ENCODE results near the gene IQCM. TPM values are rescaled to one million over a fixed set of nuclear protein-coding genes. Genes with fewer than 3 reads are reported as not detected.

Gene IQCM
- total RNA-seq, 1 experiment from 2014 or later = not detected

DNA sequence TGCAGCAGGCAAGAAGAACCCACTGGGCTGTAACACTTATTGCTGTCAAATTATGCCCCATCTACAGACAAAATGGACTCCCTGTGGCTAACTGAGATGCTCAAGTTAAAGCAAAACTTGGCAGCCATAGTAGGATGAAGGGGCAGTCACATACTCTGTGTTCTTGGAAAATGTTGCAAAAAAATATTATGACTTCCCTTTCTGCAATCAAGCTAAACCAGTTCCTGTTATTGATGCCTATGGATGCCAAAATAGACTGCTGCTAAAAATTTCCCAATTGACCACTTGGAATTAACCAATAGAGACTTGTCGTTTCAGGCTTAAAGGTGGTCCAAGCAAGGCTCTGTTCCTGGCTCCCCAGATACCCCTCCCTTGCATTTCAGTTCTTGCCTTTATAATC lies 49.5 kb downstream of the IQCM start:
- in situ Hi-C loops (cut with HindIII; ENCODE audit: low pct_unique_long_range_greater_than_20kb, low sequenced_read_pairs) = no loop called here
- TF ChIP-seq SIN3A (IDR thresholded peaks at IDR 0.05; ENCODE audit: borderline replicate concordance, insufficient read depth, low read depth, low read length) (no peak), POLR2AphosphoS5 (IDR thresholded peaks at IDR 0.05; ENCODE audit: low read depth, low read length) (no peak), TCF7L2 (IDR thresholded peaks at IDR 0.05; ENCODE audit: low read depth, low read length) (no peak)
- TF ChIP-seq, protein P1, sequence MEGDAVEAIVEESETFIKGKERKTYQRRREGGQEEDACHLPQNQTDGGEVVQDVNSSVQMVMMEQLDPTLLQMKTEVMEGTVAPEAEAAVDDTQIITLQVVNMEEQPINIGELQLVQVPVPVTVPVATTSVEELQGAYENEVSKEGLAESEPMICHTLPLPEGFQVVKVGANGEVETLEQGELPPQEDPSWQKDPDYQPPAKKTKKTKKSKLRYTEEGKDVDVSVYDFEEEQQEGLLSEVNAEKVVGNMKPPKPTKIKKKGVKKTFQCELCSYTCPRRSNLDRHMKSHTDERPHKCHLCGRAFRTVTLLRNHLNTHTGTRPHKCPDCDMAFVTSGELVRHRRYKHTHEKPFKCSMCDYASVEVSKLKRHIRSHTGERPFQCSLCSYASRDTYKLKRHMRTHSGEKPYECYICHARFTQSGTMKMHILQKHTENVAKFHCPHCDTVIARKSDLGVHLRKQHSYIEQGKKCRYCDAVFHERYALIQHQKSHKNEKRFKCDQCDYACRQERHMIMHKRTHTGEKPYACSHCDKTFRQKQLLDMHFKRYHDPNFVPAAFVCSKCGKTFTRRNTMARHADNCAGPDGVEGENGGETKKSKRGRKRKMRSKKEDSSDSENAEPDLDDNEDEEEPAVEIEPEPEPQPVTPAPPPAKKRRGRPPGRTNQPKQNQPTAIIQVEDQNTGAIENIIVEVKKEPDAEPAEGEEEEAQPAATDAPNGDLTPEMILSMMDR (IDR thresholded peaks at IDR 0.05) = no peak
- TF ChIP-seq, protein P2, sequence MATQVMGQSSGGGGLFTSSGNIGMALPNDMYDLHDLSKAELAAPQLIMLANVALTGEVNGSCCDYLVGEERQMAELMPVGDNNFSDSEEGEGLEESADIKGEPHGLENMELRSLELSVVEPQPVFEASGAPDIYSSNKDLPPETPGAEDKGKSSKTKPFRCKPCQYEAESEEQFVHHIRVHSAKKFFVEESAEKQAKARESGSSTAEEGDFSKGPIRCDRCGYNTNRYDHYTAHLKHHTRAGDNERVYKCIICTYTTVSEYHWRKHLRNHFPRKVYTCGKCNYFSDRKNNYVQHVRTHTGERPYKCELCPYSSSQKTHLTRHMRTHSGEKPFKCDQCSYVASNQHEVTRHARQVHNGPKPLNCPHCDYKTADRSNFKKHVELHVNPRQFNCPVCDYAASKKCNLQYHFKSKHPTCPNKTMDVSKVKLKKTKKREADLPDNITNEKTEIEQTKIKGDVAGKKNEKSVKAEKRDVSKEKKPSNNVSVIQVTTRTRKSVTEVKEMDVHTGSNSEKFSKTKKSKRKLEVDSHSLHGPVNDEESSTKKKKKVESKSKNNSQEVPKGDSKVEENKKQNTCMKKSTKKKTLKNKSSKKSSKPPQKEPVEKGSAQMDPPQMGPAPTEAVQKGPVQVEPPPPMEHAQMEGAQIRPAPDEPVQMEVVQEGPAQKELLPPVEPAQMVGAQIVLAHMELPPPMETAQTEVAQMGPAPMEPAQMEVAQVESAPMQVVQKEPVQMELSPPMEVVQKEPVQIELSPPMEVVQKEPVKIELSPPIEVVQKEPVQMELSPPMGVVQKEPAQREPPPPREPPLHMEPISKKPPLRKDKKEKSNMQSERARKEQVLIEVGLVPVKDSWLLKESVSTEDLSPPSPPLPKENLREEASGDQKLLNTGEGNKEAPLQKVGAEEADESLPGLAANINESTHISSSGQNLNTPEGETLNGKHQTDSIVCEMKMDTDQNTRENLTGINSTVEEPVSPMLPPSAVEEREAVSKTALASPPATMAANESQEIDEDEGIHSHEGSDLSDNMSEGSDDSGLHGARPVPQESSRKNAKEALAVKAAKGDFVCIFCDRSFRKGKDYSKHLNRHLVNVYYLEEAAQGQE (IDR thresholded peaks at IDR 0.05; ENCODE audit: insufficient read depth in 1 of 2, low read depth in 2 of 2, low read length in 1 of 2) = no peak
- no TSS peak for BruUV-seq (replicated peaks)

DNA sequence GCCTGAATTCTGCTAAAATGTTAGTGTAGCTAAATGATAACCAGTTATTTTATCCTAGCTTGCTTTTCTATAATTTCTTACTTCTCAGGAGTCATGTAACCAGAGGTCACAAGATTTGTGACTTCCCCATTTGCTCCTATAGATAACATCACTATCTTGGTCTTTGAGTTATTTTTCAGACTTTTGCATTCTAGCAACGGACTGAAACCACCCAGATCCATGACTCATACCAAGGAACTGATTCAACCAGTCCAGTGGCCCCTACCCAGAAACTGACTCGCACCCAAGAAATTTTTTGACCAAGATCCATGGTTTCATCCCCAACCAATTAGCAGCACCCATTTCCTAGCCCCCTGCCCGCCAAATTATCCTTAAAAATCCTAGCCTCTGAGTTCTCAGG lies 50.0 kb downstream of the IQCM start:
- intact Hi-C loops (cut with micrococcal nuclease; ENCODE audit: unreplicated experiment) = no loop called here
- no peaks in the 10 kb centered on the region for H3K27me3 ChIP-seq (ENCODE audit: control insufficient read depth, insufficient read depth, low read length)
- no peaks in the 10 kb centered on the region for H3K4me1 ChIP-seq (ENCODE audit: control insufficient read depth, insufficient read depth, low read length)
- CTCF ChIA-PET = no interaction called here
- no peaks in the 10 kb centered on the region for H3K36me3 ChIP-seq (ENCODE audit: control insufficient read depth, insufficient read depth, low read length)
- no peak overlapping the region for H3K4me3 ChIP-seq (ENCODE audit: low read depth in 2 of 2, low read length in 2 of 2)
- H3K27ac ChIP-seq (ENCODE audit: low read length) = no peak overlapping the region
- in situ Hi-C loops (cut with HindIII; ENCODE audit: low pct_unique_long_range_greater_than_20kb, low sequenced_read_pairs) = no loop called here
- DNase-seq (ENCODE audit: low read depth, low spot score) (no peak), ATAC-seq (no peak)
- no peak for TF ChIP-seq SIN3A (IDR thresholded peaks at IDR 0.05; ENCODE audit: borderline replicate concordance, insufficient read depth, low read depth, low read length)
- TF ChIP-seq, protein P1 (IDR thresholded peaks at IDR 0.05) = no peak
- TF ChIP-seq, protein P2 (IDR thresholded peaks at IDR 0.05; ENCODE audit: insufficient read depth in 1 of 2, low read depth in 2 of 2, low read length in 1 of 2) = no peak
- TF ChIP-seq POLR2AphosphoS5 (IDR thresholded peaks at IDR 0.05; ENCODE audit: low read depth, low read length) = no peak
- TF ChIP-seq TCF7L2 (IDR thresholded peaks at IDR 0.05; ENCODE audit: low read depth, low read length) = no peak
- POLR2A ChIA-PET = no interaction called here
- H3K9me3 ChIP-seq (ENCODE audit: control insufficient read depth, insufficient read depth, low read depth, low read length) = no peaks in the 10 kb centered on the region
- BruUV-seq (replicated peaks) = no TSS peak

More for the DNA sequence above, 49.5 kb downstream of the IQCM start:
- H3K9me3 ChIP-seq (ENCODE audit: control insufficient read depth, insufficient read depth, low read depth, low read length) = no peaks in the 10 kb centered on the region
- intact Hi-C loops (cut with micrococcal nuclease; ENCODE audit: unreplicated experiment) = no loop called here
- no peaks in the 10 kb centered on the region for H3K36me3 ChIP-seq (ENCODE audit: control insufficient read depth, insufficient read depth, low read length)
- H3K4me3 ChIP-seq (ENCODE audit: low read depth in 2 of 2, low read length in 2 of 2) = no peak overlapping the region
- no peak for DNase-seq (ENCODE audit: low read depth, low spot score)
- H3K4me1 ChIP-seq (ENCODE audit: control insufficient read depth, insufficient read depth, low read length) = no peaks in the 10 kb centered on the region
- ChIA-PET CTCF (no interaction called here), POLR2A (no interaction called here)
- no peak overlapping the region for H3K27ac ChIP-seq (ENCODE audit: low read length)
- H3K27me3 ChIP-seq (ENCODE audit: control insufficient read depth, insufficient read depth, low read length) = no peaks in the 10 kb centered on the region
- ATAC-seq = no peak
